NCI-H2171 treated with DMSO at 0.1 percent for 48 hours (cell line): ENCODE data around the gene CRYBB3.
"Not testable (repeated sequence)": the region's sequence is repeated elsewhere in the genome, so short reads cannot be mapped to it uniquely, and the experiment has no call there.

Experiments used
- DNase-seq: peaks from one replicate; lab custom pipeline; 2025; lab: John Stamatoyannopoulos, UW

CRYBB3 gene

DNA sequence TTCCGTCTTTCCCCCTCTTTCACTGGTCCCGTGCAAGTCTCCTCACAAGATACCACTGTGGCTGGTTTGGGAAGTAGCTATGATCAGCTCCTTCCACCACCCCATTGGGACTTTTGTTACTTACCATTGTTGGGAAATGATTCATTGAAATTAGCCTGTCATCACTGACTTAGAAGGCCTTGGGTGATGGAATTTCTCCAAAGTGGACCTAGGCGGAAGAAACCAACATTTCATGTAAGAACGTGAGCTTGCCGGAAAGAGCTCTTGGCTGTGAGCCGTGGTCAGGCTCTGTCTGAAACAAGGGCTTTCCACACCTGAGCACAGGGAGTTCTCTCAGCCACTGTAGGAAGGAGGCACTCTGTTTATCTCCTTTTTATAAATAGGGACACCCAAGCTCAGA, 23.5 kb upstream of the CRYBB3 start:
- DNase-seq = no peak

GRCh38 chr22:25176799-25177198, 22.9 kb upstream of the CRYBB3 start:
- DNase-seq = no peak

- DNase-seq = no peak
Measured at GRCh38 chr22:25177226-25177625, 22.4 kb upstream of the CRYBB3 start.

DNA sequence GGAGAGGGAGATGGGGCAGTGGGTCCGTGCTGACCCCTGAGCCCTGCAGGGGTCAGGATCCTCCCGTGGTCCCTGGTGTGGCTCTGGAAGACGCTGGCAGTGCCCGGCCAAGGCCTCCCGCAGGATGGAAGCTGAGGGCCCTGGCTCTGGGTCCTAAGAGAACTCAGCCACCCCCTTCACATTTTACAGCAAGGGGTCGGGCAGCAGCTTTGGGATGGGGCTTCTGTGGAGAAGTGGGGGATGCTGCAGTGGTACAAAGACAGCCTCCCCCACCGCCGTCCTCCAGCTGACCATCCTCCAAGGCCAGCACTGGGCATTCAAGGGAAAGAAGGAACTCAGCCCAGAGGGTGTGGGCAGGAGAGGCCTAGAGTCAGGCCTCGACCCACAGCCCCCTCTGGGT, 21.8 kb upstream of the CRYBB3 start:
- no peak for DNase-seq

DNA sequence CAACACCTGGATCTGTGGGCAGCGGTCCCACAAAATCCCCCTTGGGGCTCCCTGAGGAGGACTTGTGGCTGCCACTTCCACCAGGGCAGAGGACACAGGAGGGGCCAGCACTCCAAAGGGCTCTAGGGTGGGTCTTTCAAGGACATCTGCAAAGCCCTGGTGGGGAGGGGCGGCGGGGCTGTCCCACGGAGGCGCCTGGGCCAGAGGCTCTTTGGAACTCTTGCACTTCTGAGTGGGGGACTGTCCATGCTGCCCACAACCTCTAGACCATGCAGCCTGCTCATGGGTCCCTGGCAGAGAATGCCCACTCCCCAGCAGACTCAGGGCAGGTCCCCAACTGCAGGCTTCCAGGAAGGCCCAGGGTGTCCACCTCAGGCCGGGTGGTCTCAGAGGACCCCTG, 21.3 kb upstream of the CRYBB3 start:
- not testable (repeated sequence) for DNase-seq

DNA sequence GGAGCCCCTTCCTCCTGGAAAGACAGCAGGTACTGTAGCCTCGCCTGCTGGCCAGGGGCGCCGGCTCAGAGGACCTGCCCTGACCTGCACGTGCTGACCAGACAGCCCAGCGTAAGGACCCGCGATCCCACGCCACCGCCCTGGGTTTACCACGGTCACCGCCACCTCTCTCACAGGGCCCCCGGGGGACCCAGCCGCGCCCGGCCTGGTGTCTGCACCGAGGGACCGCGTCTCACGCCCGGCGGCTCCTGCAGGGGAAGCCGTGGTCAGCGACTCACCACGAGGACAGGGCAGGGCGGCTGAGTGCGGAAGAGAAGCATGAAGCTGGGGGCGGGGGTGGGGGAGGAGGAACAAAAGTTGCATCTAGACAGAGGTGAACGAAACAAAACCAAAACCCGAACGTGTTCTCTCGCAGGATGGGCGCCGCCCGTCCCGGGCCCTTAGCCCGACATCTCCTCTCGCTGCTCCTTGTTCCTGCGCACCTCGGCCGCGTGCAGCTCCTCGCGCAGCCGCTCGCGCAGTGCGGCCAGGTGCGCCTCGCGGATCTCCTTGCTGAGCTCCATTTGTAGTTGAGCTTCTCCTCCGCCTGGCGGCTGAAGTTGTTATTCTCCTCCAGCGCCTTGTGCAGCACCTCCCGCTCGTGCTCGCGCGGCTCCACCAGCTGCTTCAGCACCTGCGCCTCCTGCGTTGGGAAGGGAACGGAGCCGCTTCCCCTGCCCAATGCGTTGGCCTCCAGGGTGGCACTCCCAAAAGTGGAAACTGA, 20.6 kb upstream of the CRYBB3 start:
- DNase-seq = not testable (repeated sequence)

GRCh38 chr22:25182131-25183110, 17.2 kb upstream of the CRYBB3 start:
- no peak for DNase-seq

DNA sequence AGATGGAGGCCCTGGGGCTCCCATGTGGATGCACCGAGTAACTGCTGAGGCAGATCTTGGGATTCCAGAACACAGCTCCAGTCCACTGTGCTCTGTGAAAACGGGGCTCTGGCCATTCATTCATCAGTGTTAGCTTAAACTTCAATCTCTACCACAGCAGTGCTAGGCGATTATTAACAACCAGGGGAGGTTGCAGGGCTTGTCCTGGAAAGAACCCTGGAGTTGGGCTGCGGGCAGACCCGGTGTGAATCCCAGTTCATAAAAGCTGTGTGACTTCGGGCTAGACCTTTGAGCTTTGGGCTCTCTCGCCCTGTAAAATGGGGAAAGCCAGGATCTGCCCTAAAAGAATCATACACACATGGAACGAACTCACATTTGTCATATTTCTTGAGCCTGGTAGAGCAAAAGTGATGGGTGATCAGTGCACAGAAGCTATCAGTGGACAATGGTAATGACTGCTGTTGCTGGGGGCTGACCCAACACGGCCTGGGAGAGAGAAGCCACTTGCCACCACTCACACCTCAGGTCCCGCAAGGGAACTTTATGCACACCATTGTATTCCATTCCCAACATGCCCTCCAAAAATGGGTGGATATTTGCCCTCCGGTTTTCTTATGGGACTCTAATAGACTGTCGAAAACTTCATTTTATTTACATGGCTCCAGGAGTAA, 15.6 kb upstream of the CRYBB3 start:
- no peak for DNase-seq

GRCh38 chr22:25186140-25186539, 13.5 kb upstream of the CRYBB3 start:
- DNase-seq = no peak

DNA sequence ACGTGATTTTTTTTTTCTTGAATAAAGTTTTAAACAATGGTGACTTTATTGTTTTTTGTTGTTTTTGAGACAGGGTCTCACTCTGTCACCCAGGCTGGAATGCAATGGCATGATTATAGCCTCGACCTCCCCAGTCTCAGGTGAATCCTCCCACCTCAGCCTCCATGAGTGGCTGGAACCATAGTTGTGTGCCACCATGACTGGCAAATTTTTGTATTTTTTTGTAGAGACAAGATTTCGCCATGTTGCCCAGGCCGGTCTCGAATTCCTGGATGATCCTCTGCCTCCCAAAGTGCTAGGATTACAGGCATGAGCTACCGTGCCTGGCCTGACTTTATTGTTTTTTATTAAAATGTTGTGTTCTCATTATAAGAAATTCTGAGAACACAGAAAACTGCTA, 12.2 kb upstream of the CRYBB3 start:
- DNase-seq = no peak

GRCh38 chr22:25192406-25192805, 7.3 kb upstream of the CRYBB3 start:
- DNase-seq = no peak

GRCh38 chr22:25193130-25193529, 6.5 kb upstream of the CRYBB3 start:
- no peak for DNase-seq

DNA sequence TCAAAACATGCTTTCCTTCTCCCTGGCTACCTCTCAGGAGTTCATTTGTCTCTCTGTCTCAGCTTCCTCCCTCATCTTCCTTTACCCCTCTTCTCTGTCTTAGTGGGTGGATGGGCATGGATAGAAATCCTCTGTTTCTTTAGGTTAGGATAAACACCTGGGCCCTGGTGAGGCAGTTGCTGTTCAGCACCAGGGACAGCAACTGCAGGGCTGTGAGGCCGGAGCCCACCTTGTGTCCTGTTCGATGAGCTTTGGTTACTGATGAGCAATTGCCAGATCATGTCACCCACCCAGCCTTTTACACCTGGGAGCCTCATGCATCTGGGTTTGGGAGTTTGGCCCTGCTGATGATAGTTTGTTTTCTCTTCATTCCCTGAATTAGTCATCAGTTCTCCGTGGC, 6.1 kb upstream of the CRYBB3 start:
- no peak for DNase-seq

- DNase-seq = no peak
Measured at GRCh38 chr22:25196326-25196725, 3.3 kb upstream of the CRYBB3 start.

GRCh38 chr22:25197340-25197739, 2.3 kb upstream of the CRYBB3 start:
- DNase-seq = no peak

- DNase-seq = no peak
Measured at GRCh38 chr22:25200967-25201366, 1.3 kb downstream of the CRYBB3 start.

- no peak for DNase-seq
Measured at GRCh38 chr22:25201557-25202273, 2.1 kb downstream of the CRYBB3 start.

DNA sequence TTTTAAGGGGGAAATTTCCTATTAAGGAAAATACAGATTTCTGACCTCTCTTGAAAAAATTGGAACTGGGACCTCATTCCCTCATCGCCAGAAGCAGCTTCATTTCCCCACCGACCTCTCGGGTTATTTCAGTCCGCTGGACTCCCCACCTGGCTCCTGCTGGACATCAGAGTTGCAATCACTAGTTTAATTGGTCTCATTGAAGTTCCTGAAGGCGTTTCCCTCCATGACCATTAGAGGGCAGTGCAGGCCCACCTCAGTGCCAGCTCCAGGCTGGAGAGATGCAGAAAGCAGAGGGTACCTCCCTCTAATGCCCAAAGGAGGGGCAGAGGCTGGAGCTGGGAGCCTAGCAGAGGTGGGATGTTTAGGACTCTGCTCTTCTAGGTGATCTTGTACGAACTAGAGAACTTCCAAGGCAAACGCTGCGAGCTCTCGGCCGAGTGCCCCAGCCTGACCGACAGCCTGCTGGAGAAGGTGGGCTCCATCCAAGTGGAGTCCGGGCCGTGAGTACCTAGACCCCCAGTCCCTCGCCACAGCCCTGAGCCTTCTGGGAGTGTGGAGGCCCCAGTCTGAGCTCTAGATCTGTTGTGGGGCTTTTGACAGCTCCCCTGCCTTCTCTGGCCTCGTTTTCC, 2.7 kb downstream of the CRYBB3 start:
- peak; percentile 61 for DNase-seq

- DNase-seq = no peak
Measured at GRCh38 chr22:25203082-25203481, 3.4 kb downstream of the CRYBB3 start.

DNA sequence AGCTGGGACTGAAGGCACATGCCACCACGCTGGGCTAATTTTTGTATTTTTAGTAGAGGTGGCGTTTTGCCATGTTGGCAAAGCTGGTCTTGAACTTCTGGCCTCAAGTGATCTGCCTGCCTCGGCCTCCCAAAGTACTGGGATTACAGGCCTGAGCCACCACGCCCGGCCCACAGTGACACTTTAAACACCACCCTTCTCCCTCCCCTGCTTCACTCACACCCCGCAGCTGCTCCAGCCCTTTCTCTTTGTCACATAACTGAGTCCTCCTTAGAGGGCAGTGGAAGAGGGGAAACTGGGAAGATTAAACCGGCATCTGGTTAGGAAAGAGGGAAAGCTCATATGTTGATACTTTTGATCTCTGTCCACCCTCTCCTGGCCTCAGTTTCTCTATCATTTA, 4.9 kb downstream of the CRYBB3 start:
- not testable (repeated sequence) for DNase-seq

- no peak for DNase-seq
Measured at GRCh38 chr22:25205847-25206246, 6.2 kb downstream of the CRYBB3 start.
